Measurements from ENCODE around the gene PLXNA4. TPM values are rescaled to one million over a fixed set of nuclear protein-coding genes. Genes with fewer than 3 reads are reported as not detected.
A peak's percentile ranks its signal among the peaks of the same experiment; 100 is the strongest.

PLXNA4 gene
- total and polyA plus RNA-seq, 8 donors, result 0.19 to 1.6 (median 0.47) TPM

DNA sequence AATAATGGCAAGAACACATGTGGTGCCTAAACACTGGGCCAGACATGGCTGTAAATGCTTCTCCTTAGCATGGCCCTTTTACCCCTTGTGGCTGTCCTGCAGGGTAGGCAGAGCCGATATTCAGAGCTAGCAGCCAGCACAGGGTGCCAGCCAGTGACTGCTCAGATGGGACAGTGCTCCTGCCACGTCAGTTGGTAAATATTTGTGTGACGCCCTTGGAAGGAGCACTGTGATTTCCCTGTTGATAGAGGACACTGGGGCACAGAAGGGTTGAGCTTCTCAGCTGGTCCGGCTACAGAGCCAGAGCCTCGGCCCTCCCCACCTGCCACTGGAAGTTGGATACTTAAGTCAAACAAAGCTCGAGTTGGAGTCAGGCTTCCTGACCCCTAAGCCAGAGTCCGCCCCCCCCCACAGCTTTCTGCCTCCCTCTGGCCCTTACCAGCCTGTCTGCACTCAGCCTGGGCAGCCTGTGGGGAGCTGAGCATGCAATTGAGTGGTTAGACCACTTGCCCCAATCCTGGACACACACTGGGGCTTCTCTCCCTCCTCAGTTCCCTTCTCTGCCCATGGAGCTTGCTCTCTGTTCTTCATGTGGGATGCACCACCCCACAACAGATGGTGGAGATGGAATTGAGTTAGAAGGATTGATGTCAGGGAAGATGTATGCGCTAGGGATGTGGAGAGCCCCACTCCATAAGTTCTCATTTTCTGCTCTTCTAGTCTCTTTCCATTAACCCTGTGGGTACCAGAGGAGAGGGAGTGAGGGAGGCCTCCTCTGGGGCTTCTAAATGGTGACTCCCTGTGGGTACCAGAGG is 350.8 kb downstream of the PLXNA4 start:
- ATAC-seq (peak; percentile 71 to 95 (median 76)), DNase-seq (peak in 2 of 6 donors; percentile 37), FAIRE-seq (no peak)
- TF ChIP-seq, protein P1, sequence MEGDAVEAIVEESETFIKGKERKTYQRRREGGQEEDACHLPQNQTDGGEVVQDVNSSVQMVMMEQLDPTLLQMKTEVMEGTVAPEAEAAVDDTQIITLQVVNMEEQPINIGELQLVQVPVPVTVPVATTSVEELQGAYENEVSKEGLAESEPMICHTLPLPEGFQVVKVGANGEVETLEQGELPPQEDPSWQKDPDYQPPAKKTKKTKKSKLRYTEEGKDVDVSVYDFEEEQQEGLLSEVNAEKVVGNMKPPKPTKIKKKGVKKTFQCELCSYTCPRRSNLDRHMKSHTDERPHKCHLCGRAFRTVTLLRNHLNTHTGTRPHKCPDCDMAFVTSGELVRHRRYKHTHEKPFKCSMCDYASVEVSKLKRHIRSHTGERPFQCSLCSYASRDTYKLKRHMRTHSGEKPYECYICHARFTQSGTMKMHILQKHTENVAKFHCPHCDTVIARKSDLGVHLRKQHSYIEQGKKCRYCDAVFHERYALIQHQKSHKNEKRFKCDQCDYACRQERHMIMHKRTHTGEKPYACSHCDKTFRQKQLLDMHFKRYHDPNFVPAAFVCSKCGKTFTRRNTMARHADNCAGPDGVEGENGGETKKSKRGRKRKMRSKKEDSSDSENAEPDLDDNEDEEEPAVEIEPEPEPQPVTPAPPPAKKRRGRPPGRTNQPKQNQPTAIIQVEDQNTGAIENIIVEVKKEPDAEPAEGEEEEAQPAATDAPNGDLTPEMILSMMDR (IDR thresholded peaks at IDR 0.05), result no peak
- Histone ChIP-seq H3K9me3 (no peaks in the 10 kb centered on the region), H3K36me3 (no peaks in the 10 kb centered on the region), H3K4me3 (no peak overlapping the region), H3K27ac (no peak overlapping the region), H3K4me1 (no peaks in the 10 kb centered on the region), H3K27me3 (no peaks in the 10 kb centered on the region)
- intact Hi-C loops (cut with DNase I), result no loop called here
- WGBS, 2 donors, result 29 to 30% methylated on average over 8 of the region's 8 CpGs

DNA sequence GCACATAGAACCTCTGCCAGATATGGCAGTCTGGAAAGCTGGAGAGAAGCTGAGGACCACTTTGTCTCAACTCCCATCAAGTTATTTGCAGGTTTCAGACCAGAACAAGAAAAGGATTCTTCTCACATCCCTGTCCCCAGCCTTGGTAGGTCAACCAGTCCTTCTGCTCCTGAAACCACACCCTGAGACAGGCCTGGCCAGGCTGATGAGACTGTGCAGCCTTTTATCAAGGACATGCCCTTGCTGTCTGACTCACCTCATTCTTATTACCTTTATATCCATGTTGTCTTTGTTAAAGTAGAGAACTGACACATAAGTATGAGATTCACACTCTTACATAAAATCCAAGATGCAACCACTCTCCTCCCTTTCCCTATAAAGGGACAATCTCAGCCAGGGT is 354.9 kb downstream of the PLXNA4 start:
- no peak for FAIRE-seq
- intact Hi-C loops (cut with DNase I), result no loop called here
- no peaks in the 10 kb centered on the region for H3K4me1 ChIP-seq

DNA sequence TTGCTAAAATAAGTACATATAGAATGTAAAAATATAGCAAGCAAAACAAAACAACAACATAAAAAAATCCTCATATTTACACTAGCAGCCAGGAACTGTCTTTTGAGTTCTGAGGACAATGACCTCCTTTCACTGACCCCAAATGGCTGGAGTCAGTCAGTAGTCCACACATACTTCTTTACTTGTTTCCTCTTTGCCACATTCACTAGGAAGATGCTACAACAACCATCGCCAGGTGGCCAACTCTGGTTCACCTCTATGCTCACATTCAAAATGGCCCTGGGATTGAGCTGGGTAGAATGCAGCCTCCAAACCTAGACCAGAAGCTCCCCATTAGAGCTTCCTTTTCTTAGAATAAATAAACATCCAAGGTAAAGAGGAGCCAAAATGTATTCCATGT is 356.2 kb downstream of the PLXNA4 start:
- Histone ChIP-seq H3K27me3 (no peaks in the 10 kb centered on the region), H3K4me3 (no peak overlapping the region), H3K9me3 (no peaks in the 10 kb centered on the region), H3K4me1 (no peaks in the 10 kb centered on the region), H3K27ac (no peak overlapping the region), H3K36me3 (no peaks in the 10 kb centered on the region)
- no peak for DNase-seq
- no peak for FAIRE-seq
- intact Hi-C loops (cut with DNase I), result no loop called here
- ATAC-seq, result no peak
- 89 to 97% methylated on average over 1 of the region's 1 CpG for WGBS, 2 donors
- TF ChIP-seq, protein P1 (IDR thresholded peaks at IDR 0.05), result no peak

More for the DNA sequence above, 354.9 kb downstream of the PLXNA4 start:
- no peak for ATAC-seq
- TF ChIP-seq, protein P1 (IDR thresholded peaks at IDR 0.05), result no peak
- no peak for DNase-seq
- no peaks in the 10 kb centered on the region for H3K36me3 ChIP-seq
- no peaks in the 10 kb centered on the region for H3K27me3 ChIP-seq
- H3K4me3 ChIP-seq, result no peak overlapping the region
- no peaks in the 10 kb centered on the region for H3K9me3 ChIP-seq
- H3K27ac ChIP-seq, result no peak overlapping the region

DNA sequence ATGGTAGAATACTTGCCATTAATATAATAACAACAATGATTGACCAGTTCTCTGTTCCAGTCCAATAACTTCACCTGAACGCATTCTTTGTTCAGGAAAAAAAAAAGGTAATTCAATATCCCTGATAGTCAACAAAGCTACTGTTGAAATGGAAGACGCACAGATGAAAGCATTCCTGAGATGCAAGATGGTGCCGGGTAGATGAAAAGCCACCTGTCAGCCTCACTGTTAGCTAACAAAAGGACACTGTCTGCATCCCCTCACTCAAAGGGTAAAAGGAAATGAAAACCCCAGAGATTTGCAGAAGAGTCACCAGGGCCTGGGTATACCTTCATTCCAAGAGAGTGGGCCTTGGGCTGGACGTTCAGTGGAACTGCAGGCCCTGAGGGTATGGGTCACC is 357.4 kb downstream of the PLXNA4 start:
- TF ChIP-seq, protein P1 (IDR thresholded peaks at IDR 0.05), result no peak
- Histone ChIP-seq H3K36me3 (no peaks in the 10 kb centered on the region), H3K27me3 (no peaks in the 10 kb centered on the region), H3K4me3 (no peak overlapping the region), H3K4me1 (no peaks in the 10 kb centered on the region), H3K27ac (no peak overlapping the region), H3K9me3 (no peaks in the 10 kb centered on the region)
- WGBS, 2 donors, result 63 to 74% methylated on average over 4 of the region's 4 CpGs
- intact Hi-C loops (cut with DNase I), result no loop called here
- DNase-seq (no peak), FAIRE-seq (no peak), ATAC-seq (no peak)

DNA sequence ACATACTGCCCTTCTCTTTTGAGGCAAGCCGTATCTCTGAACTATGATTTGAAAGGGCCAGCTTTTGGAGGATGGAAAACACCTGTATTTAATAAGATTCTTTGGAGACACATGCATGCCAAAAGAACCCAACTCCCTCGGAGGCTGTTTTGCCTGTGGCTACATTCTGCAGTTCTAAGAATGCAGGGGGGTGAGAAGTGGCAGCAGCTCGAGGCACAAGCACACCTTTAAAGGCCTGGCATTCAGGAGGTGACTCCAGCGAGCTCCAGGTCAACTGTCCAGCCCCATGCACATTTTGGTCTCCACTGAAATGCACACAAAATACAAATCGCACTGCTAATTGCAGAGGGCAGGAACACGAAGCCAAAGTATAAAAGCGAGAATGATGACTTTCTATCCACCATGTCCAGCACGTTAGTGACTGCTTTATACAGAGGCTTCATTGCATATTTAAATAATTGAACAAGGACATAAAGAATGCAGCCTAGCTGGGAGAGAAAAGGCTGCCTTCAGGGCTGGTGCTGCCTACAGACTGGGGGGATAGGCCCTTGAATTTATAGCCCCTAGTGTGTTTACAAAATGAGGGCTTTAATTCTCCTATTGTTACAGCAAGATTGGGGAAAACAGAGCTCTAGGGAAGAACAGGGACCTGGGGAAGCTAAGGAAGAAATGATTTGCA is 359.3 kb downstream of the PLXNA4 start:
- no peaks in the 10 kb centered on the region for H3K4me1 ChIP-seq
- FAIRE-seq (no peak), DNase-seq (no peak), ATAC-seq (no peak)
- no peak overlapping the region for H3K27ac ChIP-seq
- WGBS, 2 donors, result 75% methylated on average over 8 of the region's 8 CpGs
- intact Hi-C loops (cut with DNase I), result no loop called here
- no peaks in the 10 kb centered on the region for H3K9me3 ChIP-seq
- TF ChIP-seq, protein P1 (IDR thresholded peaks at IDR 0.05), result no peak
- H3K36me3 ChIP-seq, result no peaks in the 10 kb centered on the region
- H3K4me3 ChIP-seq, result no peak overlapping the region
- no peaks in the 10 kb centered on the region for H3K27me3 ChIP-seq

Data from pancreas (tissue), 10 donors.